ENCODE data around the gene IGDCC3. TPM values are rescaled to one million over a fixed set of nuclear protein-coding genes. Genes with fewer than 3 reads are reported as not detected.

Gene IGDCC3
- polyA plus RNA-seq, 2 of the 4 experiments (the other 2 are of a cell fraction) = 0.04 to 0.12 TPM

DNA sequence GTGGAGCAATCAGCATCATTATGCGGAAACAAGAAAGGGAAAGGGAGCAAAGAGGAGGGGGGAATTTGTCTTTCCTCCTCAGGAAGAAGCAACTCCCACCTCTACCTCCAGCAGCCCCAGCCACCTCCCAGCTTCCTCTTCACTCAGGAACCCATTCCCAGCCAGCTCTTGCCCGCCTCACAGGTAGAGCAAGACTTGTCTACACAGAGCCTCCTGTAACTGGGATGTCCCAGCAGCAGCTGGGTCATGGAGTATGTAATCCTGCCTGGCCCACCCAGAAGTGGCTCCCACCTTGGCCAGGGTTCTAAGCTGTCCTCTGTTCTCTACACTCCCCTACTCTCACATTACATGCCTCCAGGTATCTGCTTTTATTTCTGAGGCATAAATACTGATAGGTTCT lies 14.0 kb downstream of the IGDCC3 start:
- Histone ChIP-seq H3K4me3 (no peak overlapping the region), H3K4me2 (no peak overlapping the region), H3K27ac (no peak overlapping the region), H3K9me3 (no peaks in the 10 kb centered on the region), H3K4me1 (no peaks in the 10 kb centered on the region)
- no peak for FAIRE-seq
- DNase-seq (ENCODE audit: low read depth in 1 of 2, low spot score in 1 of 2) = no peak
- CTCF ChIA-PET = interaction anchor here (1.1 to 42.0 kb wide), 5 partner anchors 11 to 45 kb away, joined by 3 to 772 read pairs (median 4); partner anchors contain the start of gene IGDCC3
- peak in 1 of 2 experiments; percentile 22; a peak in 1 of 6 replicates for ATAC-seq
- TF ChIP-seq PHF8 (IDR thresholded peaks at IDR 0.05; ENCODE audit: borderline replicate concordance, low read depth) (no peak), HOXA7 (CRISPR knock-in tag; IDR thresholded peaks at IDR 0.05) (no peak), HOXB5 (CRISPR knock-in tag; IDR thresholded peaks at IDR 0.05) (no peak), JUN (IDR thresholded peaks at IDR 0.05) (no peak), CHD2 (IDR thresholded peaks at IDR 0.05; ENCODE audit: low read length, partially characterized antibody) (no peak), HEYL (CRISPR knock-in tag; IDR thresholded peaks at IDR 0.05) (no peak), BHLHE40 (IDR thresholded peaks at IDR 0.05; ENCODE audit: low read depth, low read length) (no peak), TP53 (CRISPR knock-in tag; IDR thresholded peaks at IDR 0.05) (no peak)
- POLR2A ChIA-PET = no interaction called here
- whole genome bisulfite sequencing (ENCODE audit: missing lambda C conversion rate) = 60% methylated on average over 2 of the region's 2 CpGs

DNA sequence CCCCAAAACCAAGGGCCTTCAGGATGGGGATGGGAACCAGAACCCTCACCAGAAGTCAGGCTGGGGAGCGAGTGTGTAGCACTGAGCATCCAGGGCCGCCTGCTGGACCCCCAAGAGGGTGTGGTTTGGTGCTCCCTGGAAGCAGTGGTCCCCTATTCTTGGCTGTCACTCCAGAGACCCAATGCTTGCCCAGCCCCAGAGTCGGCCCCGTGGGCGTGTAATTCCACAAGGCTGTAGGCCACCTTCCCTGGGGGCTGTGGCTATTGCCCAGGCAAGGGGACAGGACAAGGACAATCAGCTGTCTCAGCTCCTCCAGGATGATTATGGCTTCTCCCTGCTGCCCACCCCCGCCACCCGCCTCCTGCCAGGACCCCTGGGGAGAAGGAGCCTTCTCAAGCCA lies 14.5 kb downstream of the IGDCC3 start:
- Histone ChIP-seq H3K9me3 (no peaks in the 10 kb centered on the region), H3K4me3 (no peak overlapping the region), H3K4me2 (no peak overlapping the region), H3K4me1 (no peaks in the 10 kb centered on the region), H3K27ac (no peak overlapping the region)
- ChIA-PET CTCF (interaction anchor here (1.1 to 42.0 kb wide), 4 partner anchors 17 to 45 kb away, joined by 3 to 772 read pairs (median 5); partner anchors contain the start of gene IGDCC3), POLR2A (no interaction called here)
- WGBS (ENCODE audit: missing lambda C conversion rate) = 61% methylated on average over 6 of the region's 7 CpGs
- TF ChIP-seq, protein P1, sequence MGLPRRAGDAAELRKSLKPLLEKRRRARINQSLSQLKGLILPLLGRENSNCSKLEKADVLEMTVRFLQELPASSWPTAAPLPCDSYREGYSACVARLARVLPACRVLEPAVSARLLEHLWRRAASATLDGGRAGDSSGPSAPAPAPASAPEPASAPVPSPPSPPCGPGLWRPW (IDR thresholded peaks at IDR 0.05) = no peak
- TF ChIP-seq ZSCAN20 (CRISPR knock-in tag; IDR thresholded peaks at IDR 0.05) = no peak
- TF ChIP-seq, protein P2, sequence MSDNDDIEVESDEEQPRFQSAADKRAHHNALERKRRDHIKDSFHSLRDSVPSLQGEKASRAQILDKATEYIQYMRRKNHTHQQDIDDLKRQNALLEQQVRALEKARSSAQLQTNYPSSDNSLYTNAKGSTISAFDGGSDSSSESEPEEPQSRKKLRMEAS (IDR thresholded peaks at IDR 0.05) = no peak
- TF ChIP-seq HOXB5 (CRISPR knock-in tag; IDR thresholded peaks at IDR 0.05) = no peak
- TF ChIP-seq EP300 (IDR thresholded peaks at IDR 0.05) = no peak
- DNase-seq (ENCODE audit: low read depth in 1 of 2, low spot score in 1 of 2) (no peak), ATAC-seq (0 out of 6 replicates have a peak, but pooled peaks of 1 of the 2 experiments have one; percentile 16), FAIRE-seq (no peak)

DNA sequence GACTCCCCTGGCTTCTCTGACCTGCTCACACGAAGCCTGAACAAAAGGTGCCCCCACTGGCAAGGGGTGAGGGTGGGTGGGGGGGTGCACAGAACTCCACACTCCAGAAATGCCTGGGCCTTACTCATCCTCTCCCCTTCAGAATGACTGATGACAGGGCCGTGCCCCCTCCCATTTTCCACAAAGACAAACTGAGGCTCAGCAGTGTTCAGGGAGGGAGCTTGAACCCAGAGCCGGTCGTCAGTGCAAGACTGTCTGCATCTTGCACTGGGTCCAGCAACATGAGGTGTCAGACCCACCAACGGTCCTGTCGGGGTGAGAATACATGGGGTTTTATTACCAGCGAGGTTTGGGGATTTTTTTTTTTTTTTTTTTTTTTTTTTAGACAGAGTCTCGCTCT lies 15.3 kb downstream of the IGDCC3 start:
- no peaks in the 10 kb centered on the region for H3K9me3 ChIP-seq
- FAIRE-seq (no peak), DNase-seq (ENCODE audit: low read depth in 1 of 2, low spot score in 1 of 2) (no peak), ATAC-seq (no peak)
- no peak overlapping the region for H3K4me3 ChIP-seq
- TF ChIP-seq, protein P3, sequence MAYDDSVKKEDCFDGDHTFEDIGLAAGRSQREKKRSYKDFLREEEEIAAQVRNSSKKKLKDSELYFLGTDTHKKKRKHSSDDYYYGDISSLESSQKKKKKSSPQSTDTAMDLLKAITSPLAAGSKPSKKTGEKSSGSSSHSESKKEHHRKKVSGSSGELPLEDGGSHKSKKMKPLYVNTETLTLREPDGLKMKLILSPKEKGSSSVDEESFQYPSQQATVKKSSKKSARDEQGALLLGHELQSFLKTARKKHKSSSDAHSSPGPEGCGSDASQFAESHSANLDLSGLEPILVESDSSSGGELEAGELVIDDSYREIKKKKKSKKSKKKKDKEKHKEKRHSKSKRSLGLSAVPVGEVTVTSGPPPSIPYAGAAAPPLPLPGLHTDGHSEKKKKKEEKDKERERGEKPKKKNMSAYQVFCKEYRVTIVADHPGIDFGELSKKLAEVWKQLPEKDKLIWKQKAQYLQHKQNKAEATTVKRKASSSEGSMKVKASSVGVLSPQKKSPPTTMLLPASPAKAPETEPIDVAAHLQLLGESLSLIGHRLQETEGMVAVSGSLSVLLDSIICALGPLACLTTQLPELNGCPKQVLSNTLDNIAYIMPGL (CRISPR knock-in tag; IDR thresholded peaks at IDR 0.05; ENCODE audit: borderline replicate concordance) = no peak
- TF ChIP-seq NPAS2 (CRISPR knock-in tag; IDR thresholded peaks at IDR 0.05; ENCODE audit: borderline replicate concordance) (no peak), FOXS1 (CRISPR knock-in tag; IDR thresholded peaks at IDR 0.05) (no peak), RNF2 (IDR thresholded peaks at IDR 0.05; ENCODE audit: borderline replicate concordance, low read depth) (no peak), TP53 (CRISPR knock-in tag; IDR thresholded peaks at IDR 0.05) (no peak), CEBPB (IDR thresholded peaks at IDR 0.05) (no peak), GATA3 (IDR thresholded peaks at IDR 0.05; ENCODE audit: borderline replicate concordance) (no peak), MAFK (IDR thresholded peaks at IDR 0.05; ENCODE audit: partially characterized antibody) (no peak), PHF8 (IDR thresholded peaks at IDR 0.05; ENCODE audit: borderline replicate concordance, low read depth) (no peak), ZSCAN20 (CRISPR knock-in tag; IDR thresholded peaks at IDR 0.05) (no peak), CBX2 (IDR thresholded peaks at IDR 0.05; ENCODE audit: borderline replicate concordance, low read depth) (no peak), KDM1A (IDR thresholded peaks at IDR 0.05; ENCODE audit: low read depth) (no peak), SMC3 (IDR thresholded peaks at IDR 0.05) (no peak), JUN (IDR thresholded peaks at IDR 0.05) (no peak), HOXB13 (CRISPR knock-in tag; IDR thresholded peaks at IDR 0.05; ENCODE audit: low read depth) (no peak), ESRRA (IDR thresholded peaks at IDR 0.05; ENCODE audit: borderline replicate concordance, low read length) (no peak), MYC (IDR thresholded peaks at IDR 0.05; ENCODE audit: borderline replicate concordance, low read length) (no peak)
- TF ChIP-seq, protein P4, sequence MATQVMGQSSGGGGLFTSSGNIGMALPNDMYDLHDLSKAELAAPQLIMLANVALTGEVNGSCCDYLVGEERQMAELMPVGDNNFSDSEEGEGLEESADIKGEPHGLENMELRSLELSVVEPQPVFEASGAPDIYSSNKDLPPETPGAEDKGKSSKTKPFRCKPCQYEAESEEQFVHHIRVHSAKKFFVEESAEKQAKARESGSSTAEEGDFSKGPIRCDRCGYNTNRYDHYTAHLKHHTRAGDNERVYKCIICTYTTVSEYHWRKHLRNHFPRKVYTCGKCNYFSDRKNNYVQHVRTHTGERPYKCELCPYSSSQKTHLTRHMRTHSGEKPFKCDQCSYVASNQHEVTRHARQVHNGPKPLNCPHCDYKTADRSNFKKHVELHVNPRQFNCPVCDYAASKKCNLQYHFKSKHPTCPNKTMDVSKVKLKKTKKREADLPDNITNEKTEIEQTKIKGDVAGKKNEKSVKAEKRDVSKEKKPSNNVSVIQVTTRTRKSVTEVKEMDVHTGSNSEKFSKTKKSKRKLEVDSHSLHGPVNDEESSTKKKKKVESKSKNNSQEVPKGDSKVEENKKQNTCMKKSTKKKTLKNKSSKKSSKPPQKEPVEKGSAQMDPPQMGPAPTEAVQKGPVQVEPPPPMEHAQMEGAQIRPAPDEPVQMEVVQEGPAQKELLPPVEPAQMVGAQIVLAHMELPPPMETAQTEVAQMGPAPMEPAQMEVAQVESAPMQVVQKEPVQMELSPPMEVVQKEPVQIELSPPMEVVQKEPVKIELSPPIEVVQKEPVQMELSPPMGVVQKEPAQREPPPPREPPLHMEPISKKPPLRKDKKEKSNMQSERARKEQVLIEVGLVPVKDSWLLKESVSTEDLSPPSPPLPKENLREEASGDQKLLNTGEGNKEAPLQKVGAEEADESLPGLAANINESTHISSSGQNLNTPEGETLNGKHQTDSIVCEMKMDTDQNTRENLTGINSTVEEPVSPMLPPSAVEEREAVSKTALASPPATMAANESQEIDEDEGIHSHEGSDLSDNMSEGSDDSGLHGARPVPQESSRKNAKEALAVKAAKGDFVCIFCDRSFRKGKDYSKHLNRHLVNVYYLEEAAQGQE (IDR thresholded peaks at IDR 0.05) = no peak
- WGBS (ENCODE audit: missing lambda C conversion rate) = 59% methylated on average over 8 of the region's 8 CpGs
- ChIA-PET CTCF (interaction anchor here (1.4 to 42.0 kb wide), 2 partner anchors 13 to 29 kb away, joined by 3 to 772 read pairs; partner anchors contain the start of gene IGDCC3), POLR2A (no interaction called here)
- no peaks in the 10 kb centered on the region for H3K4me1 ChIP-seq
- H3K4me2 ChIP-seq = no peak overlapping the region
- no peak overlapping the region for H3K27ac ChIP-seq

Data from A549 (cell line).